ENCODE results near the gene TRAK2. TPM values are rescaled to one million over a fixed set of nuclear protein-coding genes. Genes with fewer than 3 reads are reported as not detected.
"Not testable (repeated sequence)": the region's sequence is repeated elsewhere in the genome, so short reads cannot be mapped to it uniquely, and the experiment has no call there.

Gene TRAK2
- polyA plus RNA-seq, 1 donor from 2014 or later = 19.6 TPM

DNA sequence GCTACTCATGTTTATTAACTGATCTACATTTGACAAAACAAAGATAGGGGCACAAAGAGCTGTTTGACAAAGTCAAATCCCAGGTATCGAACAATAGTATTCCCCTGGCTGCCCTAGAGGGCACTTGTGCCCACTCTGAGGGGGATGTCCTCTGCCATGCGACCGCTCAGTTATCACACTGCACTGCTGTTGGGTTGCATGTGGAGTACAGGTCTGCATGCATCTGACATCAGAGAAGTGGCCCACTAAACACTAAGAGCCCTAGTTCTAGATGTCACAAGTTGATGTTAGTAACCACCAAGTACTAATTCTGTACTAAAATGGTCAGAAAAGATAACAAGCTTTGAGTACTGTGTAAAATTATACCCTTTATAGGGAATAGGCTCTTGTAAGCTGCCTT, 74.0 kb downstream of the TRAK2 start:
- H3K9ac ChIP-seq (ENCODE audit: low read length) = no peak overlapping the region
- H3K4me3 ChIP-seq (ENCODE audit: low read length) = no peak overlapping the region
- no peaks in the 10 kb centered on the region for H3K9me2 ChIP-seq (ENCODE audit: insufficient read depth, low read length)
- TF ChIP-seq EZH2 (IDR thresholded peaks at IDR 0.05; ENCODE audit: borderline replicate concordance, insufficient read depth, low read length, poor library complexity, severe bottlenecking) = no peak
- TF ChIP-seq TAF1 (IDR thresholded peaks at IDR 0.05; ENCODE audit: low read depth) = no peak
- TF ChIP-seq RAD21 (conservative IDR thresholded peaks at IDR 0.05) = no peak
- no peak for TF ChIP-seq EP300 (conservative IDR thresholded peaks at IDR 0.05; ENCODE audit: poor library complexity, severe bottlenecking)
- TF ChIP-seq SMC3 (conservative IDR thresholded peaks at IDR 0.05; ENCODE audit: poor library complexity) = no peak
- TF ChIP-seq, protein P1, sequence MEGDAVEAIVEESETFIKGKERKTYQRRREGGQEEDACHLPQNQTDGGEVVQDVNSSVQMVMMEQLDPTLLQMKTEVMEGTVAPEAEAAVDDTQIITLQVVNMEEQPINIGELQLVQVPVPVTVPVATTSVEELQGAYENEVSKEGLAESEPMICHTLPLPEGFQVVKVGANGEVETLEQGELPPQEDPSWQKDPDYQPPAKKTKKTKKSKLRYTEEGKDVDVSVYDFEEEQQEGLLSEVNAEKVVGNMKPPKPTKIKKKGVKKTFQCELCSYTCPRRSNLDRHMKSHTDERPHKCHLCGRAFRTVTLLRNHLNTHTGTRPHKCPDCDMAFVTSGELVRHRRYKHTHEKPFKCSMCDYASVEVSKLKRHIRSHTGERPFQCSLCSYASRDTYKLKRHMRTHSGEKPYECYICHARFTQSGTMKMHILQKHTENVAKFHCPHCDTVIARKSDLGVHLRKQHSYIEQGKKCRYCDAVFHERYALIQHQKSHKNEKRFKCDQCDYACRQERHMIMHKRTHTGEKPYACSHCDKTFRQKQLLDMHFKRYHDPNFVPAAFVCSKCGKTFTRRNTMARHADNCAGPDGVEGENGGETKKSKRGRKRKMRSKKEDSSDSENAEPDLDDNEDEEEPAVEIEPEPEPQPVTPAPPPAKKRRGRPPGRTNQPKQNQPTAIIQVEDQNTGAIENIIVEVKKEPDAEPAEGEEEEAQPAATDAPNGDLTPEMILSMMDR (IDR thresholded peaks at IDR 0.05; ENCODE audit: poor library complexity, severe bottlenecking) = no peak
- TF ChIP-seq POLR2AphosphoS5 (IDR thresholded peaks at IDR 0.05) = no peak
- no peak for TF ChIP-seq MXI1 (conservative IDR thresholded peaks at IDR 0.05; ENCODE audit: poor library complexity, severe bottlenecking)
- TF ChIP-seq, protein P2, sequence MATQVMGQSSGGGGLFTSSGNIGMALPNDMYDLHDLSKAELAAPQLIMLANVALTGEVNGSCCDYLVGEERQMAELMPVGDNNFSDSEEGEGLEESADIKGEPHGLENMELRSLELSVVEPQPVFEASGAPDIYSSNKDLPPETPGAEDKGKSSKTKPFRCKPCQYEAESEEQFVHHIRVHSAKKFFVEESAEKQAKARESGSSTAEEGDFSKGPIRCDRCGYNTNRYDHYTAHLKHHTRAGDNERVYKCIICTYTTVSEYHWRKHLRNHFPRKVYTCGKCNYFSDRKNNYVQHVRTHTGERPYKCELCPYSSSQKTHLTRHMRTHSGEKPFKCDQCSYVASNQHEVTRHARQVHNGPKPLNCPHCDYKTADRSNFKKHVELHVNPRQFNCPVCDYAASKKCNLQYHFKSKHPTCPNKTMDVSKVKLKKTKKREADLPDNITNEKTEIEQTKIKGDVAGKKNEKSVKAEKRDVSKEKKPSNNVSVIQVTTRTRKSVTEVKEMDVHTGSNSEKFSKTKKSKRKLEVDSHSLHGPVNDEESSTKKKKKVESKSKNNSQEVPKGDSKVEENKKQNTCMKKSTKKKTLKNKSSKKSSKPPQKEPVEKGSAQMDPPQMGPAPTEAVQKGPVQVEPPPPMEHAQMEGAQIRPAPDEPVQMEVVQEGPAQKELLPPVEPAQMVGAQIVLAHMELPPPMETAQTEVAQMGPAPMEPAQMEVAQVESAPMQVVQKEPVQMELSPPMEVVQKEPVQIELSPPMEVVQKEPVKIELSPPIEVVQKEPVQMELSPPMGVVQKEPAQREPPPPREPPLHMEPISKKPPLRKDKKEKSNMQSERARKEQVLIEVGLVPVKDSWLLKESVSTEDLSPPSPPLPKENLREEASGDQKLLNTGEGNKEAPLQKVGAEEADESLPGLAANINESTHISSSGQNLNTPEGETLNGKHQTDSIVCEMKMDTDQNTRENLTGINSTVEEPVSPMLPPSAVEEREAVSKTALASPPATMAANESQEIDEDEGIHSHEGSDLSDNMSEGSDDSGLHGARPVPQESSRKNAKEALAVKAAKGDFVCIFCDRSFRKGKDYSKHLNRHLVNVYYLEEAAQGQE (IDR thresholded peaks at IDR 0.05; ENCODE audit: borderline replicate concordance) = no peak
- H2AFZ ChIP-seq (ENCODE audit: low read depth, low read length) = no peak overlapping the region
- H3K9me3 ChIP-seq (ENCODE audit: low read length) = no peaks in the 10 kb centered on the region
- no peaks in the 10 kb centered on the region for H3F3A ChIP-seq (ENCODE audit: insufficient read depth, low read length, poor library complexity, severe bottlenecking)
- no peak overlapping the region for H3K4me2 ChIP-seq (ENCODE audit: low read length)
- no peaks in the 10 kb centered on the region for H3K79me2 ChIP-seq (replicated peaks; ENCODE audit: insufficient read depth, low read length)
- peaks cover 9% of the 10 kb centered on the region for H3K36me3 ChIP-seq (ENCODE audit: insufficient read depth, low read length)
- H3K27me3 ChIP-seq (ENCODE audit: insufficient read depth, low read depth, low read length) = no peaks in the 10 kb centered on the region
- no peak overlapping the region for H3K27ac ChIP-seq (ENCODE audit: low read length)
- no peaks in the 10 kb centered on the region for H4K20me1 ChIP-seq (ENCODE audit: insufficient read depth)

DNA sequence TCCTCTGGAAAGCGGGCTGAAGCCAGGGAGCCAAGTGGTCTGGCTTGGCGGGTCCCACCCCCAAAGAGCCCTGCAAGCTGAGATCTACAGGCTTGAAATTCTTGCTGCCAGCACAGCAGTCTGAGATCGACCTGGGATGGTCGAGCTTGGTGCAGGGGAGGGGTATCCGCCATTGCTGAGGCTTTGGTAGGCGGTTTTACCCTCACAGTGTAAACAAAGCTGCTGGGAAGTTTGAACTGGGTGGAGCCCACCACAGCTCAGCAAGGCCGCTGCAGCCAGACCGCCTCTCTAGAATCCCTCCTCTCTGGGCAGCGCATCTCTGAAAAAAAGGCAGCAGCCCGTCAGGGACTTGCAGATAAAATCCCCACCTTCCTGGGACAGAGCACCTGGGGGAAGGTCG, 81.5 kb downstream of the TRAK2 start:
- H3K9me2 ChIP-seq (ENCODE audit: insufficient read depth, low read length) = no peaks in the 10 kb centered on the region
- peaks cover 6% of the 10 kb centered on the region for H3K36me3 ChIP-seq (ENCODE audit: insufficient read depth, low read length)
- H3K79me2 ChIP-seq (replicated peaks; ENCODE audit: insufficient read depth, low read length) = no peaks in the 10 kb centered on the region
- H4K20me1 ChIP-seq (ENCODE audit: insufficient read depth) = no peaks in the 10 kb centered on the region
- no peak overlapping the region for H3K4me3 ChIP-seq (ENCODE audit: low read length)
- H3K9ac ChIP-seq (ENCODE audit: low read length) = no peak overlapping the region
- no peak overlapping the region for H3K4me2 ChIP-seq (ENCODE audit: low read length)
- no peak overlapping the region for H3K27ac ChIP-seq (ENCODE audit: low read length)
- H3K9me3 ChIP-seq (ENCODE audit: low read length) = peaks cover 5% of the 10 kb centered on the region
- TF ChIP-seq, protein P1 (IDR thresholded peaks at IDR 0.05; ENCODE audit: poor library complexity, severe bottlenecking) = no peak
- TF ChIP-seq EP300 (conservative IDR thresholded peaks at IDR 0.05; ENCODE audit: poor library complexity, severe bottlenecking) = no peak
- no peak for TF ChIP-seq TAF1 (IDR thresholded peaks at IDR 0.05; ENCODE audit: low read depth)
- TF ChIP-seq RAD21 (conservative IDR thresholded peaks at IDR 0.05) = no peak
- TF ChIP-seq EZH2 (IDR thresholded peaks at IDR 0.05; ENCODE audit: borderline replicate concordance, insufficient read depth, low read length, poor library complexity, severe bottlenecking) = no peak
- no peak for TF ChIP-seq POLR2AphosphoS5 (IDR thresholded peaks at IDR 0.05)
- TF ChIP-seq, protein P2 (IDR thresholded peaks at IDR 0.05; ENCODE audit: borderline replicate concordance) = no peak
- TF ChIP-seq MXI1 (conservative IDR thresholded peaks at IDR 0.05; ENCODE audit: poor library complexity, severe bottlenecking) = no peak
- no peak for TF ChIP-seq SMC3 (conservative IDR thresholded peaks at IDR 0.05; ENCODE audit: poor library complexity)
- H3F3A ChIP-seq (ENCODE audit: insufficient read depth, low read length, poor library complexity, severe bottlenecking) = no peaks in the 10 kb centered on the region
- H2AFZ ChIP-seq (ENCODE audit: low read depth, low read length) = no peak overlapping the region
- no peaks in the 10 kb centered on the region for H3K27me3 ChIP-seq (ENCODE audit: insufficient read depth, low read depth, low read length)

DNA sequence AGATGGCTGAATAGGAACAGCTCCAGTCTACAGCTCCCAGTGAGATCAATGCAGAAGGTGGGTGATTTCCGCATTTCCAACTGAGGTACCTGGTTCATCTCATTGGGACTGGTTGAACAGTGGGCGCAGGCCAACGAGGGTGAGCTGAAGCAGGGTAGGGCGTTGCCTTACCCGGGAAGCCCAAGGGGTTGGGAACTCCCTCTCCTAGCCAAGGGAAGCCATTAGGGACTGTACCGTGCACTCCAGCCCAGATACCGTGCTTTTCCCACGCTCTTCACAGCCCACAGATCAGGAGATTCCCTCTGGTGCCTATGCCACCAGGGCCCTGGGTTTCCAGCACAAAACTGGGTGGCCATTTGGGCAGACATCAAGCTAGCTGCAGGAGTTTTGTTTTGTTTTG, 81.9 kb downstream of the TRAK2 start:
- H3K36me3 ChIP-seq (ENCODE audit: insufficient read depth, low read length); H3K9ac ChIP-seq (ENCODE audit: low read length); H3K4me2 ChIP-seq (ENCODE audit: low read length); H3K9me2 ChIP-seq (ENCODE audit: insufficient read depth, low read length); H3K79me2 ChIP-seq (replicated peaks; ENCODE audit: insufficient read depth, low read length); H3F3A ChIP-seq (ENCODE audit: insufficient read depth, low read length, poor library complexity, severe bottlenecking); H3K27ac ChIP-seq (ENCODE audit: low read length); H3K27me3 ChIP-seq (ENCODE audit: insufficient read depth, low read depth, low read length); H3K9me3 ChIP-seq (ENCODE audit: low read length); H2AFZ ChIP-seq (ENCODE audit: low read depth, low read length); H4K20me1 ChIP-seq (ENCODE audit: insufficient read depth); H3K4me3 ChIP-seq (ENCODE audit: low read length): not testable (repeated sequence)
